ENCODE results near the gene PIAS4. TPM values are rescaled to one million over a fixed set of nuclear protein-coding genes. Genes with fewer than 3 reads are reported as not detected.
A peak's percentile ranks its signal among the peaks of the same experiment; 100 is the strongest.

The PIAS4 gene
- total RNA-seq, 1 donor from 2014 or later: 56.3 TPM

DNA sequence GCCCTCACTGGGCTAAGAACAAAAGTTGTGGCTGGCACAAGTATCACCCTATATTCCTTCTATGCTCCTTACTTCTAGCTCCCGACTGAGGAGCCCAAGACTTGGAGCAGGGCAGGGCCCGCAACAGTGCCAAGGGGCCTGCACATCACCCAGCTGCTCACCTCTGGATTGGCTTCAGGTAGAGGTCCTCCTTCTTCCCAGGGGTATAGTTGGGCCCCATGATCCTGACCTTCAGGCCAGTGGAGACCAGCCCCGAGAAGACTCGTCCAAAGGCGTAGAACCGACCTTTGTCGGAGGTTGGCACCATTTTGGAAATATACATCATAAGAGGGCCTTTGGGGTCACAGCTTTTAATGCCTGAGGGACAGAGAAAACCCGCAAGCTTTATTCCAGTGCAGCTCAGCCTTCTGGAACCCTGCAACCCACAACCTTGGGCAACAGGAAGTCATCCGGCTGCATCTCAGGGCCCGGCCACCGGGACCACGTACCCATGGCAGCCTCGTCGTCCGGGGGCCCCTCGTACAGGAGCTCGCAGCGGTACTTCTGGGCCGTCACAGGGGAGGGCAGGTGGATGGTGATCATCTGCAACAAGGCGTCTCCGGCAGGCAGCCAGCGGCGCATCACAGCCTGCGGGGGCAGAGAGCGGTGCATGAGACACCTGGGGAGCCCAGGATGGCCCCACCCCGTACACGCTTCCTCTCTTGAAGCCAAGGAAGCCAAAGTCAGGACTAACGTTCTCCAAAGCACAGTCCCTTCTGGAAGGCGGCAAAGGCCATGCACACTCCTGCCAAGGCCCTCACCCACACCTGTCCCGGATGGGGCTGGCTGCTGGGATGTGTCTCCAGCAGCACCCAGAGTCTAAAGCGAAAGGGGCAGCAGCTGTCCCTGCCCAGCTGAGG is 26.9 kb upstream of the PIAS4 start:
- DNase-seq (ENCODE audit: low spot score, unreplicated experiment): no peak
- Mint-ChIP-seq H3K4me1 (ENCODE audit: low read depth) (peaks cover 17% of the 10 kb centered on the region), H3K36me3 (ENCODE audit: insufficient read depth) (peaks cover 34% of the 10 kb centered on the region), H3K27ac (no peak overlapping the region), H3K27me3 (no peaks in the 10 kb centered on the region), H3K4me3 (ENCODE audit: low read depth) (no peak overlapping the region), H3K9me3 (ENCODE audit: low read depth) (no peaks in the 10 kb centered on the region)
- TF ChIP-seq CTCF (IDR thresholded peaks at IDR 0.05; ENCODE audit: unreplicated experiment): no peak

DNA sequence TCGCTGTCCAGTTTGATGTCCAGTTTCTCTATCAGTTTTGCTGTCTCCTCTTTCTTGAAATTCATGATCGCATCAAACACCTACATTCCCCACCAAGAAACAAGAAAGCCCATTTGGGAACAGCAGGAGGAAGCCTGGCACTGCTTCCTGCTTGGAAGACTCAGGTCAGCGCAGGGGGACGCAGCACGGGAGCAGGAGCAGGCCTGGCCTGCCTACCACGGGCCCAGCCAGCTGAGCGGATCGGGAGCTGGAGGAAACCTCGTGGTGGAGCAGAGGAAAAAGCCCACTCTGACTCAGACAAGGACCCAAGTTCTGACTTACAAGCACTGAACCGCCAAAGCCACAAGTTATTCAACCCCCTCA is 26.2 kb upstream of the PIAS4 start:
- no peak overlapping the region for H3K4me3 Mint-ChIP-seq (ENCODE audit: low read depth)
- peaks cover 34% of the 10 kb centered on the region for H3K36me3 Mint-ChIP-seq (ENCODE audit: insufficient read depth)
- H3K4me1 Mint-ChIP-seq (ENCODE audit: low read depth): peaks cover 18% of the 10 kb centered on the region
- DNase-seq (ENCODE audit: low spot score, unreplicated experiment): no peak
- peak overlapping the region; percentile 88 for H3K27ac Mint-ChIP-seq
- no peak for TF ChIP-seq CTCF (IDR thresholded peaks at IDR 0.05; ENCODE audit: unreplicated experiment)
- no peaks in the 10 kb centered on the region for H3K9me3 Mint-ChIP-seq (ENCODE audit: low read depth)
- no peaks in the 10 kb centered on the region for H3K27me3 Mint-ChIP-seq

DNA sequence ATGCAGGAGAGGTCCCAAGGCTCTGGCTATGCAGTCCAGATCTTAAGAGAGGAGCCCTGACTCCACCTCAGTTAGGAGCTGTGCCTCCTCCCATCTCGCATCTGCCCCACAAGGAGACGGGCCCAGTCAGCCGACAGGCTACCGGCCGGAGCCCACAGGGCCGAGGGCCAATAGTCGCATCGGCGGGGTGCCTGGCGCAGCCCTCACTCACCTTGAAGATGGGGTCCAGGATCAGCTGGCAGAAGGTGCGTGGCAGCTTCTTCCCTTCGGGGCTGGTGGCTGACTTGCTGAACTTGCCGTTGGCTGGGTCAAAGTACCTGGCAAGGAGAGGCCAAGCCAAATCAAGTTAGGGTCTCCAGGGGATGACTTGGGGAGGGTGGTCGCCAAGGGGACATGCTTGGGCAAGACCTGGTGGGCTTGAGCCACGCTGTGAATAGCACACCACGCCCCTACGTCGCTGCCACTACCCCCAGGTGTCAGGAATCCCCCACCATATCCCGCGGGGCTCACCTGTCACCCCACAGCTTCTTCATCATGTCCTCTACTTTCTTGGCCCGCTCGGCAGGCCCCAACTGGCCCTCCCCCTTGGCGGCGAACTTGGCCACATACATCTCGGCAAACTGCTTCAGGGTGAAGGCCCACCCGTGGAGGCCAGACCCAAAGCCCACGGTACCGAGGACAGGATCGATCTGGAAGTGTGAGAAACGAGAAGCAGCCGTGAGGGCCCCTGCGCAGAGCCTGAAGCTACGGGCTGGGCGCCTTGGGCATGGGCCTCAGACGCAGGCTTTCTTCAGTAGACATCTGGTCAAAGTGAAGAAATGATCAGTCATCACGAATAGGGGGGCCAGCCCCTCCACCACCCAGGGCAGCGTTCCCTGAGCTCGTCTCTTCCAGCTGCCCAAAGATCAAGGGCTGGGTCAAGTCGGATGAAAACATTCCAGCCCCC is 25.5 kb upstream of the PIAS4 start:
- Mint-ChIP-seq H3K36me3 (ENCODE audit: insufficient read depth) (peaks cover 33% of the 10 kb centered on the region), H3K4me3 (ENCODE audit: low read depth) (peak overlapping the region; percentile 46), H3K4me1 (ENCODE audit: low read depth) (peaks cover 23% of the 10 kb centered on the region), H3K27ac (peak overlapping the region; percentile 88), H3K9me3 (ENCODE audit: low read depth) (no peaks in the 10 kb centered on the region), H3K27me3 (no peaks in the 10 kb centered on the region)
- DNase-seq (ENCODE audit: low spot score, unreplicated experiment): no peak
- TF ChIP-seq CTCF (IDR thresholded peaks at IDR 0.05; ENCODE audit: unreplicated experiment): no peak

- Mint-ChIP-seq H3K27ac (peak overlapping the region; percentile 99), H3K4me3 (ENCODE audit: low read depth) (peak overlapping the region; percentile 98), H3K9me3 (ENCODE audit: low read depth) (no peaks in the 10 kb centered on the region), H3K36me3 (ENCODE audit: insufficient read depth) (peaks cover 32% of the 10 kb centered on the region), H3K27me3 (no peaks in the 10 kb centered on the region), H3K4me1 (ENCODE audit: low read depth) (peaks cover 23% of the 10 kb centered on the region)
- DNase-seq (ENCODE audit: low spot score, unreplicated experiment): no peak
- no peak for TF ChIP-seq CTCF (IDR thresholded peaks at IDR 0.05; ENCODE audit: unreplicated experiment)
Measured at GRCh38 chr19:3982701-3983541, 24.6 kb upstream of the PIAS4 start.

All from progenitor cell of endocrine pancreas (in vitro differentiated cells).